MM.1S (cell line): ENCODE results near the gene PIGT.

Source experiments
- EZH2 ChIP-seq: fragments of 300-600 bp; sonication (generic); optimal IDR thresholded peaks from 2 replicates; pipeline ENCODE3; 2017; ENCODE audit warnings: low read depth, mild to moderate bottlenecking, antibody characterized with exemption, low read length, mixed read lengths
- EZH2phosphoT487 ChIP-seq: fragments of 300-600 bp; sonication (generic); IDR thresholded peaks from 2 replicates; pipeline ENCODE4 v1.6.1; 2018; ENCODE audit warnings: antibody characterized with exemption, low read length
- TF ChIP-seq, protein P1 (sequence below): fragments of 300-600 bp; sonication (generic); IDR thresholded peaks from 2 replicates; pipeline ENCODE4 v1.5.1; 2016; ENCODE audit warnings: antibody characterized with exemption, low read length, mixed read lengths

- TF ChIP-seq, protein P1, sequence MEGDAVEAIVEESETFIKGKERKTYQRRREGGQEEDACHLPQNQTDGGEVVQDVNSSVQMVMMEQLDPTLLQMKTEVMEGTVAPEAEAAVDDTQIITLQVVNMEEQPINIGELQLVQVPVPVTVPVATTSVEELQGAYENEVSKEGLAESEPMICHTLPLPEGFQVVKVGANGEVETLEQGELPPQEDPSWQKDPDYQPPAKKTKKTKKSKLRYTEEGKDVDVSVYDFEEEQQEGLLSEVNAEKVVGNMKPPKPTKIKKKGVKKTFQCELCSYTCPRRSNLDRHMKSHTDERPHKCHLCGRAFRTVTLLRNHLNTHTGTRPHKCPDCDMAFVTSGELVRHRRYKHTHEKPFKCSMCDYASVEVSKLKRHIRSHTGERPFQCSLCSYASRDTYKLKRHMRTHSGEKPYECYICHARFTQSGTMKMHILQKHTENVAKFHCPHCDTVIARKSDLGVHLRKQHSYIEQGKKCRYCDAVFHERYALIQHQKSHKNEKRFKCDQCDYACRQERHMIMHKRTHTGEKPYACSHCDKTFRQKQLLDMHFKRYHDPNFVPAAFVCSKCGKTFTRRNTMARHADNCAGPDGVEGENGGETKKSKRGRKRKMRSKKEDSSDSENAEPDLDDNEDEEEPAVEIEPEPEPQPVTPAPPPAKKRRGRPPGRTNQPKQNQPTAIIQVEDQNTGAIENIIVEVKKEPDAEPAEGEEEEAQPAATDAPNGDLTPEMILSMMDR: no peak
- TF ChIP-seq EZH2 (no peak), EZH2phosphoT487 (no peak)
These were observed 28.7 kb upstream of the PIGT start for GRCh38 chr20:45387274-45387673.
